NCI-H1694 treated with DMSO at 0.1 percent for 48 hours (cell line): ENCODE measurements around the gene COLEC12.

Experiments used
- DNase-seq: peaks from one replicate; lab custom pipeline; 2025; lab: John Stamatoyannopoulos, UW

Gene COLEC12

DNA sequence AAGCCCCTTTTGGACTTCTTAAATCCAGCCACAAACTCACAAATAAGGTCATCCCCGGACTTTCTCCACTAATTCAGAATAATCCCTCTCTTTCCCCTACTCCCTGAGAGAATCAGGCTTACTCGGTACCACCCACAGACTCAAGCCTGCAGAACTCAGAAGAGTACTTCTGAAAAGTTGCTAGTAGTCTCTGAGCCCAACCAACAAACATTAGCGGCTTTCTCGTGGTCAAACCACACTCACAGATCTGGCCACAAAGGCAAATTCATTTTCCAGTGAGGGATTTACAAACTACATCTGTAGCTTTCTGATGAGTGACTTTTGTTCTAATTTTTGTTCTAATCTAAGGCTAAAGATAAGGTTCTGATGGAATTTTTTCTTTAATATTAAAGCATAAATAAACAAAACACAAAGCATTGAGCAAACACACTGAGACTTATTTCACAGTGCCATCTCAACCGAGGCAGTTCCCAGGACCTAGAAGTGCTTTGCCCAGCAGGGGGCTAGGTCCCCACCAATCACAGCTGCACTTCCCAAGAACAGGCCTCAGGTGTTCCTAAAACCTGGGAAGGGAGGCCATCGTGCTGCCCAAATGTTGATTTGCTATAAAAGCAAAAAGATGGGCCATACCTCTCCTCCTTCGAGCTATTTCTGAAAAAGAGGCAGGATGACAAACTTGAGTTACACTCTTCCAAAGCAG, 110.7 kb downstream of the COLEC12 start:
- DNase-seq: no peak

DNA sequence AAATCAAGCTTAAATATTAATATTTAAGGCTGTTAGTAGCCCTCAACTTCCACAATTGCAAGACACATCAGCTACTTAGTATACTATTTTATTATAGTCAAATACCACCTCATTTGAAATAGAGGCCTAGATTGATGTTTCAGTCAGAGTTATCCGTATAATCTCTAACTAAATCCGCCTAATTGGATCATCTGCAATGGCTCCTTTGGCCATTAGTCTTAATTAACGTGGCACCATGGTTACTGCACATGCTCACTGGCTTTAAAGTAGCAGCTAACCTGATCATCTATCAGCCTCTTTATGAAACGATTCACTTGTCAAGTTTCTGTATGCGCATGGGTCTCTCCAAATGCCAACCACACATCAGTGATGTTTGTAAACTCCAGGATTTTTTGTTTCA, 112.3 kb downstream of the COLEC12 start:
- no peak for DNase-seq

DNA sequence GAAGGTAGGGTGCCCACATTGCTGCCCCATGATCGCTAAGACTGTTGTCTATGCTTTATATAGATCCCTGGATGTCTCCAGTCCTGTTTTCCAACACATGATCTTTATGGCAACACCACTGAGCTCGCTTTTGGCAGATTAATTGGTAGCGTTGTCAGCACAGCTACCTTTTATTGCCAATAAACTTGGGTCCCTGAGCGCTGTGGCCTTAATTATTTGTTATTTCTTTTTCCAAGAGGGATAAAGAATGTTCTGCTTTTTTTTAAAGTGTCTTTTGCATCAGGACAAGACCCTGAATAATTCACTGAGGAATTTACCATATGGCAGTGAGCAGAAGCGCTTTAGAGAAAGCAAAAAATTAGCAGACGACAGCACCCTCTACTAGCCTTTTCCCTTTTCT, 113.5 kb downstream of the COLEC12 start:
- DNase-seq: no peak

- DNase-seq: no peak
Observed at GRCh38 chr18:384897-385296, 115.6 kb downstream of the COLEC12 start.

GRCh38 chr18:383135-383534, 117.4 kb downstream of the COLEC12 start:
- DNase-seq: no peak

DNA sequence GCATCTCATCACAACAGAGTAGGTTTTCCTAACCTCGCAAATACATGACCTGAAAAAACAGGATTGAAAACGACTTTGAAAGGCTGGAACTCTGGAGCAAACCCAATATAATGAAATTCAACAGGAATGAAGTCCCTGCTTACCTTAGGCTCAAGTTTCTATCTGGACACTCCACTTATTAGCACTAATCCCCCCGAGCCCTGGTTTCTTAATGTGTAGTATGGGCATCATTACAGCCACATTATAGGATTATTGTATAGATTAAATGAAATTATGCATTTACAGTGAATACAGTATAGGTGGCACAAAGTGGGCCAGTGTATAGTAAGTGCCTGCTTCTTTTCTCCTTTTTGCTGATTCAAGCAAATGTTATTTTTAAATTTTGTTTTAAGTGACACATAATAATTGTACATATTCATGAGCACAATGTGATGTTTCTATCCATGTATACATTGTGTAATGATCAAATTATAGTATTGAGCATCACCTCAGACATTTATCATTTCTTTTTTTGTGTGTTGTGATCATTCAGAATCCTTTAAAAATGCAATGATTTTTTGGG, 118.0 kb downstream of the COLEC12 start:
- no peak for DNase-seq

DNA sequence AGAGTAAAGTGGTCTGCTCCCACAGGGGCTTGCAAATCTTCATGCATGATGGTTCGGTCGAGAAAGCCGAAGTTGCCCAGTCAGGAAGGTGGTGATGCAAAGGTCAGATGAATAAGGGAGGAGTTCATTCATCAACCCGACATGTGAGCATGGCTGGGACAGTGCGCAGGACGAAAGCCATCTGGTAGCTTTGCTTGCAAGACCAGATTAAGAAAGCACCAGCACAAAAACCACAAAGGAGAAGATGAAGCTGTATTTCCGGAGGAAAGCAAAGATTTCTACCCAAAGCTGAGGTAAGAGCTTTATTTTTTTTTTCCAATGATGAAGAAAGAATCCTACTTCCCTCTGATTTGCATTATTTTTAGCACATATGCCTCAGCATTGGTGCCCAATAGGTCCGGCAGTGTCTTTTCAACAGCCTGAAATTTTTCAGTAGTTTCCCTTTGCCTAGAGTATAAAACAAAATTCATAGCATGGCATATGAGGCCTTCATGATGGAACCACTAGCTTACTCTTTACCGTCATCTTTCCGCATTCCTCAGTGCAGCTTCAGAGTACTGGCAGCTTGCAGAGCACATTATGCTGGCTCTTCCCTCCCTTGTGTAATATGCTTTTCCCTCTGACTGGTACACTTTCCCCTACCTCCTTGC, 120.7 kb downstream of the COLEC12 start:
- no peak for DNase-seq

DNA sequence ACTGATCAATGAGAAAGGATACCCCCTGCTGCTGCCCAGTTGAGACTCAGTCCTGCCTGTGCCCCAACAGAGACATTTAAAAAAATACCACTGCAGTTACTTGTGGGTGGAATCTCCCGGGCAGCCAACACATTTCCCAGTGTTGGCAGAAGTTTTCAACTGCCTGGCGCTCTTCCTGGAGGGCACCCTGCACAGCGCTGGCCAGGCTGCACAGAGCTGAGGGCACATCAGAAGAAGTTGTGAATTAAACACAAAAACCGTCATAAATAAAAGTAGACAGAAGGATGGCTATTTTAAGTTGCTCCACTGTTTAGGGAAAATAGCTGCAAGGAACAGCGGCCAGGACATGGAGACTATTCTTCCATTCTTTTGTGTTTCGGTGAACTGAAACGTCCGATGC, 122.4 kb downstream of the COLEC12 start:
- DNase-seq: no peak

- DNase-seq: no peak
Observed at GRCh38 chr18:377088-377487, 123.4 kb downstream of the COLEC12 start.

DNA sequence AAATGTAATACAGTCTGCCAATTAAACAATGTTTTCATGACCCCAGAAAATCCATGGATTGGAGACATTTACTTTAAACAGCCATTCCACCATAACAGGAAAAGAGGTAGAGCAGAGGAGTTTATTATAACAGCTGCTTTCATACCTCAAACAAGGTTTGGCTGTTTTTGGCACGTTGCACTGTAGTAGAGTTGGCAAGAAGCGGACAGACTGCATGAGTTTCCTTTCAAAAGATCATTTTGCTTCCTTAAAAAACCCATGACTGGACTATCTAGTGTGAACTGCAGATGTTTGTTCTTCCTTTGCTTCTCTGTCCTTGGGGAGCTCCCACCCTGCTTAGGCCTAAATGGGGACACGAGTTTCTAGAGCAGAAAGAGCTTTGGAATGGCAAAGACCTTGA, 124.2 kb downstream of the COLEC12 start:
- DNase-seq: no peak

DNA sequence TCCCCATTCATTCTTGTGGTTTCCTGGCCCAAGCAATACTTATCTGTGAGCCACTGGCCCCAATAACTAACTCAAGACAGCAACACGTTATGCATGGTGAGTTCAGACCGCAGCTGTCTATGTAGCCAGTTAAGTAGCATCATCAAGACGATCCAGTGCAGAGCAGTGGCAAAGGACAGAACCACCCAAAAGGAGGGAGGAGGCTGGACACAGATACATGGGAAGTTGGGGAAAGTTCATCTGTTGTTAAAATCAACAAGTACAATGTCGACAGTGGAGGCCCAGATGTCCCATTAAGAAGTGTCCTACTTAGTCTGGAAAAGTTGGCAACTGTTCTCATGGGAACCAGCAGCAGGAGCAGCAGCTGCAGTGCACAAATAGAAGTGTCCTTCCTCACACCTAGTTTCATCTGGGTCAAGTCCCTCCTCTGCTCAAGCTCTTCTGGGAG, 125.8 kb downstream of the COLEC12 start:
- DNase-seq: no peak

DNA sequence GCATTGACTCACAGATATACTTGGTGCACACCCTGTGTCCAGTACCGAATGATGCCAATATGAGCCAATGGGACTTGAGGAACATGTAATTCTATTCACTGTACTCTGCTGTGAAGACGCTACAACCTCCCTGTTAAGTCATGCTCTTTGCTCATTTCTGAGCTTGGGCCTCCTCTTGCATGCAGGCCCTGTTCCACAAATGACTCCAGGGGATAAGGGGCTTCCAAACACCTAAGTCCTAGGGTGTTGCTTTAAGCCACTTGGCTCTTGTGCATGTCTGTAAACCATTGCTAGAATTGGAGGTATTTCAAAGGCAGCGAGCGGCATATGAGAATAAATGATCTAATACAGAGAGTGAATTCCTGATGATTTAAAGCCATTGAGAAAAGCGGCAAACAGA, 126.7 kb downstream of the COLEC12 start:
- no peak for DNase-seq

- no peak for DNase-seq
Observed at GRCh38 chr18:371609-371982, 128.9 kb downstream of the COLEC12 start.

DNA sequence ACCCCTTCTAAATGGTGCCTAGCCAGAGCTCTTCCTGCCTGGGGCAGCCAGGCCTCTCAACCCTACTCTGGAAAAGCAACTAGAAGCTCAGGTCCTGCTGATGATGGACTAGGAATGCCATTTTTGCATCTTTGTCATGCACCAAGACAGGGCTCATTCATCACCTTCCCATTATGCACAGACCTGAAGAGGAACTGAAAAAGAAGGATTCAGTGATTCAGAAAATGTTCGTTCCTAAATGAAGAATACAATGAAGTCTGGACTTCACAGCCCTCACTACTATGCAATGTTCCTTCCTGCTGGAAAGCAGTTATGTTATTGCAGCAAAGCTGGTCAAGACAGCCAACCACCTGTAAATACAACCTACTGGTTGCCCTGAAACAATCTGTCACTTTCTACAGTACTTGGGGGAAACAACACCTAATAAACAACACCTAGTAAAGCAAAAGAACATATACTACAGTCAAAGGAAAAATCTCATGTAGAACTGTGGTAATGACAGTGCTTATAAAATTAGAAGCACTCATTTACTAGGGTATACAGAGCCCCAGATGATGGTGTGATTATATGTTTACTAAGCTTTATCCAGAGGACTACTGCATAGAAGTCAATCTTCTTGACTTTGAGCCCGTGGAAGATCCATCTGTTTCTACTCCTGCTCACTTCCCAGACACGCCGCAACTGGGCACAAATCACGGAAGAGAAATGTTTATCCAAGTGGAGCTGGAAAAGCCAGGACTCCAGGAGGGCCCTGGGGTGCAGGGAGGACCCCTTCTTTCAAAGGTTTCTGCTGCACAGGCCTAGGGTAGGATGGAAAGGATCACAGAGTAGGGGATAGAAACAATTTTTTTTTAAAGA, 129.5 kb downstream of the COLEC12 start:
- no peak for DNase-seq

DNA sequence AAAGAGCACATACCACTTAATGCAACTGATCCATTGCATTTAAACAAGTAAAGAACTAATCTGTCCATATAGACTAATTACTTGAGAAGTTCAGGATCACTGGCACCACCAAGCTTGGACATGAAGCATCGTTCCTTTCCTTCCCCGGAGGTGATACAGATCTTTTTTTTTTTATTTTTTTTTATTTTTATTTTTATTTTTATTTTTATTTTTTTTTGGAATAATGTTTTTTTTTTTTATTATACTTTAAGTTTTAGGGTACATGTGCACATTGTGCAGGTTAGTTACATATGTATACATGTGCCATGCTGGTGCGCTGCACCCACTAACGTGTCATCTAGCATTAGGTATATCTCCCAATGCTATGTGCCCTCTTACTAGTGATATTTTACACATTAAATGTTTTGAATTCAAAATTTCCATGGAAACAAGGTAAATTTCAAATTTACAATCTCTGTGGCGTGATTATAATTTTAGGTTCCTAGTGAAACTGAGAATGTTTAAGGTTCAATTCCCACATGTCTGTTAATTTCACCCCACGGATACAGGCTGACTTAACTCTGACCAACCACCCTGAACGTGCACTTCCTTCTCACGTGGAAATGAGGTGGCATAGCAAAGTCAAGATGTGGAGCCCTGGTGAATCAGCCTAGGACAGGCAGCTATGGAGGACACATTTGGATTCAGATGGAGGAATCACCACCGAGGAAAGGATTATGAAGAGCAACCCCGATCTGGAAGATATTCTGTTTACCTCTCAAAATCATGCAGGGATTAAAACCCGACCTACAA, 131.1 kb downstream of the COLEC12 start:
- DNase-seq: no peak

DNA sequence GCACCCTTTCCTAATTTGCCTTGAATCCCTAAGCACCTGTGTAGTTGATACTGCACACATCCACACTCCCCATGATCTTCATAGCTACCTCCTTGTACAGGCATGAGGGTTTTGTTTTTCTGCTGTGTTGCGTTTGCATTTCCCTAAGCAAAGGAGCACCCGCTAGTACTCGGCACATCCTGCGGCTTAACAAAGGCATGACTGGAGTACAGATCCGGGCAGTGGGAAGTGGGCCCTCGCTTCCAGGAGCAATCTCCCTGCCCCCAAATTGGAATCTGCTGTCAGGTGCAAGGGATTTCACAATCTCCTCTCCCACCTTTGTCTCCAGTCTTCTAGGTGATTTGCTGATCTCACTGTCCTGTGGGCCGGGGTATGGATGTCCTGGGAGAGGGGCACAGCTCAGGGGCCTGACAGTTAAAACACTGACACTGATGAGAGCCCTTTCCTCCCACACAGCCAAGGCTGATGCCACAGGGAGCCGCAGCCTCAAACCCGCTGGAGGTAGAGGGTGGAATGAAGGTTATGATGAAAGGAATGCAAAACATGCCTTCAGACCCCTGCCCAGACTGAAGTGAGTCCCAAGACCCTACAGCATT, 133.9 kb downstream of the COLEC12 start:
- DNase-seq: no peak

DNA sequence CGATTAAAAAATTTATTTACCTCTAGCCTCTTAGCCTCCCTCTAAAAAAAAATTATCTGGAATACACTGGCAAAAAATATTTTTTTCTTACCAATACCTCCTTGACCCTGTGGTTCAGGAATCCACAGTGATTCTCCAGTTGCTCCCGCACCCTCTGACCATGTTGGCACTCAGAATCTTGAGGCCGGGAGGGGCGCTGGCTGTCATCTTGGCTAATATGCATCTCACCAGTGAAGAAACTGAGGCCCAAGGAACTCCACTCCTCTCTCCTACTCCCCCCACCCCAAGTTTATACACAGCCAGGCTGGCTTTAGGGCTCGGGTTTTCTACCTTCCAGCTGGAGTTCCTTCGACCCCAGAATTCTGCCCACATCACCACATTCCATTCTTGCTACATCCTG, 134.8 kb downstream of the COLEC12 start:
- no peak for DNase-seq

DNA sequence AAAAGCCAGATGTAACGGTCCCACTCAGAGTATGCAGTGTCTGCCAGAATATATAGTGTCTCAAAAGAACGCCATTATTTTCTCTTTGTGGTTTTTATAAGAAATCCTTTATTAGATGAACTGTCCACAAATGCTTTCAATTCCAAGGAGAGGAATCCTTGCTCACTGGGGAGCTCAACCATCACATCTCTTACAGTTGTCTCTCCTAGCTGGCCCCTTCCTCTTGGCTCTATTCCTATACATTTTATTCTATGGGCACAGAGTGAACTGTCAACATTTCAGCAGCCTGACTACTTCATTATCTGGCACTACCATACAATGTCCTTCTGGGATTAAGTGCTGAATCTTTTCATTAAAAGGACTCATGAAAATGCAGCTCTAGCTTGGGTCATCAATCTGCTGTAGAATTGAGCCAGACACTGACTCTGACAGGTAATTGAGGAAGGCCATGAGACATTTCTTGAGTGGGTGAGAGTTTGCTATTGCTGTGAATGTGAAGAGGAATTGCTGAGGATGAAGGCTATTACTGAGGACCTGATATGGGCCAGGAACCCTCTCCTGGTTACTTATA, 136.2 kb downstream of the COLEC12 start:
- no peak for DNase-seq

DNA sequence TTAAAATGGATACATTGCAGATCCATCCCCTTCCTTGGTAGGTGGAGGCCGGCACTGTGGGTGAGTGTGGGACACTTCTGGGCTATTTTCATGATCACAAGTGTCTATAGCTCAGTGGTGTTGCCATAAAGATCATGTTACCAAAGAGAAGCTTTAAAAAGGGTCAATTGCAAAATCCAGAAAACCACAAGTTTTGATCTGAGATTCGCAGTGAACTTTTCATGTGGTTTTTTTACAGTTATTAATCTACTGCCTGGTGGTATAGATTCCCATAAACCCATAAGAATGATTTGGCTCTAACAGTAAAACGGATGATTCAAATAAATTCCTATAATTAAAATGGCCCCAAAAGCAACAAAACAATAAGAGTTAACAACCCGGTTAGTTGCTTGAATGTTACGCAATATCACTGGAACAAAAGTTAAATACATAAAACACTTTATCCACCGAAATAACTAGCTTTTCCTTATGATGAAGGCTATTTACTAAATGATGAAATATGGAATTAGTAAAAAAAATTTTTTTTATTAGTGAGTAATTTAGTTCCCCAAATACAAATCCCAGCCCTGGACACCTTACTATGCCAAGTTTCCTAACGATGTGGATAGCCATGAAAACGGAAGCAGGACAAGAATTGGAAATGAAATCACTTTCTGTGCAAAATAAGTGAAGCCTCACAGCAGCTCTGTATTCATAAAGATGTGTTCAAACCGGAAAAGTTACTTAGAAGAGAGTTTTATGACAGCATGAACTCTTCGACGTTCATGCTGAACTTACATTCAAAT, 137.0 kb downstream of the COLEC12 start:
- no peak for DNase-seq
